Liver (tissue), 9 donors: ENCODE results near the gene CYP4A22. TPM values are rescaled to one million over a fixed set of nuclear protein-coding genes. Genes with fewer than 3 reads are reported as not detected.

ENCODE experiments used
- DNase-seq: peaks from one replicate; pipeline ENCODE4 v3.0.0-alpha.2; 2017; ENCODE audit warnings: low spot score
- H3K27ac ChIP-seq, 2 donors: one replicate each; pipeline ENCODE4 v1.7.0; 2013; ENCODE audit warnings: inconsistent platforms in 2 of 2, low read length in 2 of 2, control low read depth in 1 of 2, low read depth in 1 of 2, mild to moderate bottlenecking in 1 of 2
- H3K27me3 ChIP-seq, 4 donors: one replicate each; pipeline versions ENCODE4 v1.6.1 to v1.7.0; 2013; ENCODE audit warnings: low read length in 3 of 4, inconsistent platforms in 1 of 4, mild to moderate bottlenecking in 1 of 4, moderate library complexity in 1 of 4; ENCODE audit not compliant: control insufficient read depth in 4 of 4, insufficient read depth in 4 of 4
- H3K36me3 ChIP-seq, 4 donors: one replicate each; pipeline versions ENCODE4 v1.6.1 to v1.7.0; 2013; ENCODE audit warnings: low read length in 3 of 4, mild to moderate bottlenecking in 3 of 4, low read depth in 1 of 4, moderate library complexity in 1 of 4; ENCODE audit not compliant: control insufficient read depth in 4 of 4, insufficient read depth in 3 of 4
- H3K4me1 ChIP-seq, 4 donors: one replicate each; pipeline versions ENCODE4 v1.6.1 to v1.7.0; 2013; ENCODE audit warnings: low read length in 3 of 4, mild to moderate bottlenecking in 3 of 4, moderate library complexity in 1 of 4; ENCODE audit not compliant: control insufficient read depth in 4 of 4, insufficient read depth in 4 of 4
- H3K4me3 ChIP-seq, 3 donors: one replicate each; pipeline versions ENCODE4 v1.6.1 to v1.7.0; 2013; ENCODE audit warnings: low read length in 3 of 3, control low read depth in 1 of 3, low read depth in 1 of 3, mild to moderate bottlenecking in 1 of 3
- H3K9ac ChIP-seq, 2 donors: one replicate each; pipeline ENCODE4 v1.7.0; 2013; ENCODE audit warnings: low read length in 2 of 2, mild to moderate bottlenecking in 2 of 2, moderate library complexity in 2 of 2, control low read depth in 1 of 2, low read depth in 1 of 2
- H3K9me3 ChIP-seq, 4 donors: one replicate each; pipeline versions ENCODE4 v1.6.1 to v1.7.0; 2013; ENCODE audit warnings: low read length in 3 of 4; ENCODE audit not compliant: control insufficient read depth in 4 of 4
- FOXA1 ChIP-seq: IDR thresholded peaks from 2 replicates; pipeline ENCODE4 v1.6.1; 2016; ENCODE audit warnings: antibody characterized with exemption
- FOXA2 ChIP-seq: IDR thresholded peaks from 2 replicates; pipeline ENCODE4 v1.6.1; 2016; ENCODE audit warnings: antibody characterized with exemption
- HNF4A ChIP-seq, 2 donors: conservative IDR thresholded peaks; 2 replicates each; pipeline ENCODE4 v1.6.1; 2016; ENCODE audit warnings: antibody characterized with exemption in 2 of 2, mild to moderate bottlenecking in 2 of 2
- MAX ChIP-seq: IDR thresholded peaks from 2 replicates; pipeline ENCODE4 v1.6.1; 2016; ENCODE audit warnings: antibody characterized with exemption
- NR2F2 ChIP-seq: IDR thresholded peaks from 2 replicates; pipeline ENCODE4 v1.6.1; 2016; ENCODE audit warnings: antibody characterized with exemption
- REST ChIP-seq: IDR thresholded peaks from 2 replicates; pipeline ENCODE4 v1.6.1; 2016; ENCODE audit warnings: antibody characterized with exemption, mild to moderate bottlenecking
- RXRA ChIP-seq, 2 donors: IDR thresholded peaks; 2 replicates each; pipeline ENCODE4 v1.6.1; 2017 to 2018; ENCODE audit warnings: antibody characterized with exemption in 2 of 2, mild to moderate bottlenecking in 1 of 2
- SP1 ChIP-seq: IDR thresholded peaks from 2 replicates; pipeline ENCODE4 v1.6.1; 2018; ENCODE audit warnings: antibody characterized with exemption, mild to moderate bottlenecking
- TAF1 ChIP-seq: conservative IDR thresholded peaks from 2 replicates; pipeline ENCODE4 v1.6.1; 2016; ENCODE audit warnings: antibody characterized with exemption, mild to moderate bottlenecking
- YY1 ChIP-seq: IDR thresholded peaks from 2 replicates; pipeline ENCODE4 v1.6.1; 2016; ENCODE audit warnings: antibody characterized with exemption, mild to moderate bottlenecking
- ZBTB33 ChIP-seq: IDR thresholded peaks from 2 replicates; pipeline ENCODE4 v1.6.1; 2016; ENCODE audit warnings: antibody characterized with exemption
- WGBS: extraction: QIAGEN DNeasy Blood & Tissue Kit; methylation state at CpG from one replicate; pipeline ENCODE4 v1.1.7; 2013; 5-methylcytosine and 5-hydroxymethylcytosine counted together
- polyA plus RNA-seq, 2 donors: library from polyadenylated mRNA; stranded (reverse) in 1 of 2; unstranded in 1 of 2; fragments of 200-250 nt in 1 of 2; fragments of >200 nt in 1 of 2; fragmentation: Nextera tagmentation in 1 of 2; extraction: Ambion mirVana in 1 of 2; gene quantifications; one replicate each; pipeline versions ENCODE4 v1.2.1 to v1.2.3, GENCODE V29; 2013 to 2015
- total RNA-seq, 2 donors: library from RNA; depleted of rRNA; stranded (reverse); fragments of >200 nt; gene quantifications; one replicate each; pipeline ENCODE4 v1.2.3, GENCODE V29; 2014
- TF ChIP-seq, protein P1 (sequence below): IDR thresholded peaks from 2 replicates; pipeline ENCODE4 v1.6.1; 2016; ENCODE audit warnings: antibody characterized with exemption
- donor health status: healthy.
- donor health status: healthy.
- donor health status: healthy.
- donor health status: healthy.
- donor health status: healthy.

CYP4A22 gene
- total and polyA plus RNA-seq, 4 donors = 18.3 to 95.7 (median 65.7) TPM

GRCh38 chr1:47187231-47187925, 50.1 kb downstream of the CYP4A22 start:
- no peak overlapping the region for H3K9ac ChIP-seq
- TF ChIP-seq FOXA2 (no peak), ZBTB33 (no peak), FOXA1 (no peak), RXRA (IDR thresholded peaks at IDR 0.05) (no peak), HNF4A (conservative IDR thresholded peaks at IDR 0.05) (no peak)
- no peak overlapping the region for H3K27ac ChIP-seq
- no peaks in the 10 kb centered on the region for H3K9me3 ChIP-seq
- WGBS = 88% methylated on average over 12 of the region's 12 CpGs
- no peaks in the 10 kb centered on the region for H3K27me3 ChIP-seq
- no peak overlapping the region for H3K4me3 ChIP-seq
- H3K4me1 ChIP-seq = peaks cover 0 to 3% (median under 1%) of the 10 kb centered on the region in 4 donors
- DNase-seq = peak; percentile 37
- no peaks in the 10 kb centered on the region for H3K36me3 ChIP-seq

GRCh38 chr1:47187926-47188250, 50.6 kb downstream of the CYP4A22 start:
- Histone ChIP-seq H3K9ac (no peak overlapping the region), H3K9me3 (no peaks in the 10 kb centered on the region), H3K4me3 (no peak overlapping the region), H3K27me3 (no peaks in the 10 kb centered on the region), H3K36me3 (no peaks in the 10 kb centered on the region), H3K4me1 (peaks cover 0 to 6% (median 3%) of the 10 kb centered on the region in 4 donors), H3K27ac (no peak overlapping the region)
- no peak for DNase-seq
- TF ChIP-seq RXRA (IDR thresholded peaks at IDR 0.05) (no peak), REST (no peak), YY1 (no peak), SP1 (no peak), NR2F2 (no peak), MAX (no peak), FOXA1 (no peak), TAF1 (no peak), ZBTB33 (no peak)
- TF ChIP-seq, protein P1, sequence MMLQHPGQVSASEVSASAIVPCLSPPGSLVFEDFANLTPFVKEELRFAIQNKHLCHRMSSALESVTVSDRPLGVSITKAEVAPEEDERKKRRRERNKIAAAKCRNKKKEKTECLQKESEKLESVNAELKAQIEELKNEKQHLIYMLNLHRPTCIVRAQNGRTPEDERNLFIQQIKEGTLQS = no peak
- 90% methylated on average over 2 of the region's 2 CpGs for WGBS
